Measurements from ENCODE around the gene ACP7. TPM values are rescaled to one million over a fixed set of nuclear protein-coding genes. Genes with fewer than 3 reads are reported as not detected.

Gene ACP7
- total and polyA plus RNA-seq, 10 of the 15 experiments (the other 5 are each of a cell fraction or from before 2014, with no cell fraction given): not detected

DNA sequence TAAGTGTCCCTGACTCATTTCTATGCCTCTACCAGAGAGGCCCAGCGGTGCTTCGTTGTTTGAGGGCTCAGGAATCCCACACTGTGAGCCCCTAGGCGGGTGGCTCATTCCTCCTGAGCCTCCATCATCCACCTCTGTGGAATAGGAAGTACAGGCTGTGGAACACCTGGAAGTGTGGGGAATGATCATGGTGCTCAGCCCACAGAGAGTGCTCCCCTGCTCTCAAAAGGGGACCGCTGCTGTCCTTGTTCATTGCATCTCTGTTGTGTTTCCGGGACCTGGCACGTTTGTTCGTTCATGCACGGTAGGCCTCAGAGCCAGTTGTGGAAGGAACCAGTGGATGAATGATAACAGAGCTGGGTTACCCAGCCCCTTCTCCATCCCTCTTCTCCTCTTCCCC is 1.2 kb downstream of the ACP7 start:
- POLR2A ChIA-PET: no interaction called here
- no peak overlapping the region for H3K9ac ChIP-seq (ENCODE audit: control insufficient read depth, insufficient read depth, low read length)
- CTCF ChIA-PET: no interaction called here
- peaks cover 5 to 12% of the 10 kb centered on the region in 2 experiments for H3K27me3 ChIP-seq (replicated peaks in 1 of 2; ENCODE audit: control insufficient read depth in 2 of 2, insufficient read depth in 2 of 2, low read length in 1 of 2)
- BruUV-seq (replicated peaks): no TSS peak
- H3K4me1 ChIP-seq (ENCODE audit: control insufficient read depth, insufficient read depth, low read length): no peaks in the 10 kb centered on the region
- FAIRE-seq: no peak
- no peak overlapping the region for H3K4me3 ChIP-seq
- no peaks in the 10 kb centered on the region for H3K79me2 ChIP-seq (ENCODE audit: control insufficient read depth, insufficient read depth, low read length)
- H4K20me1 ChIP-seq (ENCODE audit: control insufficient read depth, insufficient read depth): no peaks in the 10 kb centered on the region
- H3K36me3 ChIP-seq (ENCODE audit: control insufficient read depth in 2 of 2, insufficient read depth in 2 of 2, low read length in 1 of 2): no peaks in the 10 kb centered on the region
- DNase-seq (ENCODE audit: low read depth, low spot score): no peak
- WGBS (ENCODE audit: insufficient coverage, insufficient replicate concordance, low lambda C conversion rate, missing lambda C conversion rate): 59% methylated on average over 8 of the region's 8 CpGs
- in situ Hi-C loops (cut with MboI): no loop called here
- no peak overlapping the region for H3K27ac ChIP-seq (ENCODE audit: control insufficient read depth, insufficient read depth)
- TF ChIP-seq, protein P1, sequence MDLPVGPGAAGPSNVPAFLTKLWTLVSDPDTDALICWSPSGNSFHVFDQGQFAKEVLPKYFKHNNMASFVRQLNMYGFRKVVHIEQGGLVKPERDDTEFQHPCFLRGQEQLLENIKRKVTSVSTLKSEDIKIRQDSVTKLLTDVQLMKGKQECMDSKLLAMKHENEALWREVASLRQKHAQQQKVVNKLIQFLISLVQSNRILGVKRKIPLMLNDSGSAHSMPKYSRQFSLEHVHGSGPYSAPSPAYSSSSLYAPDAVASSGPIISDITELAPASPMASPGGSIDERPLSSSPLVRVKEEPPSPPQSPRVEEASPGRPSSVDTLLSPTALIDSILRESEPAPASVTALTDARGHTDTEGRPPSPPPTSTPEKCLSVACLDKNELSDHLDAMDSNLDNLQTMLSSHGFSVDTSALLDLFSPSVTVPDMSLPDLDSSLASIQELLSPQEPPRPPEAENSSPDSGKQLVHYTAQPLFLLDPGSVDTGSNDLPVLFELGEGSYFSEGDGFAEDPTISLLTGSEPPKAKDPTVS (IDR thresholded peaks at IDR 0.05; ENCODE audit: low read depth, low read length): no peak
- TF ChIP-seq, protein P2, sequence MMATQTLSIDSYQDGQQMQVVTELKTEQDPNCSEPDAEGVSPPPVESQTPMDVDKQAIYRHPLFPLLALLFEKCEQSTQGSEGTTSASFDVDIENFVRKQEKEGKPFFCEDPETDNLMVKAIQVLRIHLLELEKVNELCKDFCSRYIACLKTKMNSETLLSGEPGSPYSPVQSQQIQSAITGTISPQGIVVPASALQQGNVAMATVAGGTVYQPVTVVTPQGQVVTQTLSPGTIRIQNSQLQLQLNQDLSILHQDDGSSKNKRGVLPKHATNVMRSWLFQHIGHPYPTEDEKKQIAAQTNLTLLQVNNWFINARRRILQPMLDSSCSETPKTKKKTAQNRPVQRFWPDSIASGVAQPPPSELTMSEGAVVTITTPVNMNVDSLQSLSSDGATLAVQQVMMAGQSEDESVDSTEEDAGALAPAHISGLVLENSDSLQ (IDR thresholded peaks at IDR 0.05): no peak
- TF ChIP-seq FOXM1 (IDR thresholded peaks at IDR 0.05; ENCODE audit: low read depth, low read length) (no peak), STAT3 (IDR thresholded peaks at IDR 0.05; ENCODE audit: low read depth, low read length) (no peak), SREBF2 (IDR thresholded peaks at IDR 0.05; ENCODE audit: low read length) (no peak), BHLHE40 (IDR thresholded peaks at IDR 0.05; ENCODE audit: borderline replicate concordance in 1 of 2, low read depth in 2 of 2, low read length in 1 of 2) (no peak), NFYA (IDR thresholded peaks at IDR 0.05; ENCODE audit: borderline replicate concordance, low read depth, low read length) (no peak), SMC3 (IDR thresholded peaks at IDR 0.05; ENCODE audit: borderline replicate concordance, low read length) (no peak), YY1 (IDR thresholded peaks at IDR 0.05; ENCODE audit: low read depth, low read length) (no peak)
- TF ChIP-seq, protein P3, sequence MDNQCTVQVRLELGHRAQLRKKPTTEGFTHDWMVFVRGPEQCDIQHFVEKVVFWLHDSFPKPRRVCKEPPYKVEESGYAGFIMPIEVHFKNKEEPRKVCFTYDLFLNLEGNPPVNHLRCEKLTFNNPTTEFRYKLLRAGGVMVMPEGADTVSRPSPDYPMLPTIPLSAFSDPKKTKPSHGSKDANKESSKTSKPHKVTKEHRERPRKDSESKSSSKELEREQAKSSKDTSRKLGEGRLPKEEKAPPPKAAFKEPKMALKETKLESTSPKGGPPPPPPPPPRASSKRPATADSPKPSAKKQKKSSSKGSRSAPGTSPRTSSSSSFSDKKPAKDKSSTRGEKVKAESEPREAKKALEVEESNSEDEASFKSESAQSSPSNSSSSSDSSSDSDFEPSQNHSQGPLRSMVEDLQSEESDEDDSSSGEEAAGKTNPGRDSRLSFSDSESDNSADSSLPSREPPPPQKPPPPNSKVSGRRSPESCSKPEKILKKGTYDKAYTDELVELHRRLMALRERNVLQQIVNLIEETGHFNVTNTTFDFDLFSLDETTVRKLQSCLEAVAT (IDR thresholded peaks at IDR 0.05): no peak
- TF ChIP-seq, protein P4, sequence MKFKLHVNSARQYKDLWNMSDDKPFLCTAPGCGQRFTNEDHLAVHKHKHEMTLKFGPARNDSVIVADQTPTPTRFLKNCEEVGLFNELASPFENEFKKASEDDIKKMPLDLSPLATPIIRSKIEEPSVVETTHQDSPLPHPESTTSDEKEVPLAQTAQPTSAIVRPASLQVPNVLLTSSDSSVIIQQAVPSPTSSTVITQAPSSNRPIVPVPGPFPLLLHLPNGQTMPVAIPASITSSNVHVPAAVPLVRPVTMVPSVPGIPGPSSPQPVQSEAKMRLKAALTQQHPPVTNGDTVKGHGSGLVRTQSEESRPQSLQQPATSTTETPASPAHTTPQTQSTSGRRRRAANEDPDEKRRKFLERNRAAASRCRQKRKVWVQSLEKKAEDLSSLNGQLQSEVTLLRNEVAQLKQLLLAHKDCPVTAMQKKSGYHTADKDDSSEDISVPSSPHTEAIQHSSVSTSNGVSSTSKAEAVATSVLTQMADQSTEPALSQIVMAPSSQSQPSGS (IDR thresholded peaks at IDR 0.05; ENCODE audit: low read length): no peak
- TF ChIP-seq, protein P5, sequence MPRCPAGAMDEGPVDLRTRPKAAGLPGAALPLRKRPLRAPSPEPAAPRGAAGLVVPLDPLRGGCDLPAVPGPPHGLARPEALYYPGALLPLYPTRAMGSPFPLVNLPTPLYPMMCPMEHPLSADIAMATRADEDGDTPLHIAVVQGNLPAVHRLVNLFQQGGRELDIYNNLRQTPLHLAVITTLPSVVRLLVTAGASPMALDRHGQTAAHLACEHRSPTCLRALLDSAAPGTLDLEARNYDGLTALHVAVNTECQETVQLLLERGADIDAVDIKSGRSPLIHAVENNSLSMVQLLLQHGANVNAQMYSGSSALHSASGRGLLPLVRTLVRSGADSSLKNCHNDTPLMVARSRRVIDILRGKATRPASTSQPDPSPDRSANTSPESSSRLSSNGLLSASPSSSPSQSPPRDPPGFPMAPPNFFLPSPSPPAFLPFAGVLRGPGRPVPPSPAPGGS (IDR thresholded peaks at IDR 0.05; ENCODE audit: borderline replicate concordance, insufficient read depth, low read depth, low read length, poor library complexity, severe bottlenecking): no peak
- no peaks in the 10 kb centered on the region for H3K9me3 ChIP-seq (replicated peaks; ENCODE audit: control insufficient read depth, insufficient read depth, low read length)
- RAD21 ChIA-PET (ENCODE audit: unreplicated experiment): no interaction called here
- SMC1A ChIA-PET (ENCODE audit: uncharacterized antibody, unreplicated experiment): no interaction called here
- ATAC-seq: no peak
- H3K4me2 ChIP-seq (ENCODE audit: control insufficient read depth, insufficient read depth): no peak overlapping the region
- intact Hi-C loops (cut with micrococcal nuclease; ENCODE audit: unreplicated experiment): no loop called here
- H2AFZ ChIP-seq (ENCODE audit: control insufficient read depth, low read depth, low read length): no peak overlapping the region
